H1 (cell line): Measurements from ENCODE around the gene HELZ2. TPM values are rescaled to one million over a fixed set of nuclear protein-coding genes. Genes with fewer than 3 reads are reported as not detected.

ENCODE experiments used
- CTCF ChIA-PET: fragments of 300-600 bp; sonication (Branson Sonifier 250); formaldehyde crosslinking; loops from one replicate; lab custom pipeline; 2021; ENCODE audit not compliant: partially characterized antibody; lab: Charles Lee
- POLR2A ChIA-PET: fragments of 300-600 bp; sonication (Branson Sonifier 250); formaldehyde crosslinking; loops from one replicate; lab custom pipeline; 2021; ENCODE audit warnings: inconsistent platforms; ENCODE audit not compliant: partially characterized antibody; lab: Charles Lee
- DNase-seq, 2 experiments: peaks; one replicate each; pipeline versions ENCODE4 v3.0.0 to v3.0.0-alpha.2; 2010 to 2022; ENCODE audit warnings: low spot score in 2 of 2, low read depth in 1 of 2, mixed read lengths in 1 of 2
- FAIRE-seq: peaks from 2 replicates; lab custom pipeline; 2011; peaks lifted over from hg19 to GRCh38; lab: Jason Lieb, UNC
- H2AFZ ChIP-seq: 2 replicates; pipeline ENCODE4 v1.8.1; 2012; ENCODE audit warnings: low read length, inconsistent platforms
- H2AK5ac ChIP-seq: 2 replicates; pipeline ENCODE4 v1.6.1; 2013; ENCODE audit warnings: low read depth, low read length
- H2BK120ac ChIP-seq: replicated peaks from 2 replicates; pipeline ENCODE3; 2013; ENCODE audit warnings: low read depth, low read length, inconsistent platforms
- H2BK12ac ChIP-seq: 2 replicates; pipeline ENCODE4 v1.6.1; 2013; ENCODE audit warnings: low read depth, low read length
- H2BK15ac ChIP-seq: 2 replicates; pipeline ENCODE4 v1.6.1; 2013; ENCODE audit warnings: low read length
- H2BK20ac ChIP-seq: 2 replicates; pipeline ENCODE4 v1.6.1; 2013; ENCODE audit warnings: low read length
- H2BK5ac ChIP-seq: 2 replicates; pipeline ENCODE4 v1.6.1; 2013; ENCODE audit warnings: low read depth, low read length
- H3K14ac ChIP-seq: 2 replicates; pipeline ENCODE4 v1.6.1; 2013; ENCODE audit warnings: inconsistent platforms; ENCODE audit not compliant: insufficient read length
- H3K18ac ChIP-seq: 2 replicates; pipeline ENCODE4 v1.6.1; 2013; ENCODE audit warnings: low read length; ENCODE audit errors: extremely low read depth
- H3K23ac ChIP-seq: 2 replicates; pipeline ENCODE4 v1.6.1; 2013; ENCODE audit warnings: inconsistent platforms; ENCODE audit not compliant: insufficient read length
- H3K23me2 ChIP-seq: 2 replicates; pipeline ENCODE4 v1.6.1; 2013; ENCODE audit warnings: low read depth, low read length
- H3K27ac ChIP-seq: 2 replicates; pipeline ENCODE4 v1.6.1; 2011; ENCODE audit warnings: low read depth, low read length, inconsistent platforms
- H3K27me3 ChIP-seq, 4 experiments: replicated peaks in 1 of 4; 1 replicate in 1 of 4; 2 replicates in 3 of 4; pipeline versions ENCODE4 v1.6.1 to v1.8.1; 2011 to 2013; ENCODE audit warnings: low read length in 3 of 4, mild to moderate bottlenecking in 3 of 4, inconsistent platforms in 2 of 4, mixed read lengths in 2 of 4, moderate library complexity in 1 of 4; ENCODE audit not compliant: control insufficient read depth in 3 of 4, insufficient read depth in 3 of 4; ENCODE audit errors: extremely low read depth in 1 of 4
- H3K36me3 ChIP-seq, 4 experiments: 2 replicates each; pipeline versions ENCODE4 v1.6.1 to v1.8.1; 2011 to 2013; ENCODE audit warnings: mild to moderate bottlenecking in 4 of 4, low read length in 3 of 4, moderate library complexity in 2 of 4, control low read depth in 1 of 4, inconsistent platforms in 1 of 4; ENCODE audit not compliant: insufficient read depth in 4 of 4, control insufficient read depth in 2 of 4
- H3K4ac ChIP-seq: replicated peaks from 2 replicates; pipeline ENCODE3; 2013; ENCODE audit warnings: low read length, low read depth, mixed read lengths, inconsistent platforms; ENCODE audit not compliant: insufficient read length
- H3K4me1 ChIP-seq, 4 experiments: replicated peaks in 1 of 4; 1 replicate in 1 of 4; 2 replicates in 3 of 4; pipeline versions ENCODE4 v1.6.1 to v1.8.1; 2011 to 2013; ENCODE audit warnings: low read length in 3 of 4, inconsistent platforms in 2 of 4, mixed read lengths in 1 of 4; ENCODE audit not compliant: insufficient read depth in 4 of 4, control insufficient read depth in 3 of 4
- H3K4me2 ChIP-seq, 2 experiments: 2 replicates each; pipeline versions ENCODE4 v1.6.1 to v1.8.1; 2011 to 2013; ENCODE audit warnings: low read depth in 2 of 2, low read length in 2 of 2, control low read depth in 1 of 2, inconsistent platforms in 1 of 2, mild to moderate bottlenecking in 1 of 2; ENCODE audit not compliant: insufficient read depth in 1 of 2
- H3K4me3 ChIP-seq, 4 experiments: fragments of 200-600, 300-600 bp in 1 of 4; sonication (generic), shearing (Covaris generic), sonication (Bioruptor Twin) in 1 of 4; 2 replicates each; pipeline versions ENCODE4 v1.5.1 to v1.8.1; 2011 to 2016; ENCODE audit warnings: low read length in 4 of 4, low read depth in 3 of 4, control low read depth in 2 of 4, inconsistent platforms in 2 of 4, mild to moderate bottlenecking in 2 of 4, mixed read lengths in 1 of 4, moderate library complexity in 1 of 4; ENCODE audit not compliant: insufficient read depth in 2 of 4; ENCODE audit errors: extremely low read depth in 1 of 4
- H3K56ac ChIP-seq: replicated peaks from 2 replicates; pipeline ENCODE3; 2013; ENCODE audit warnings: low read depth, mild to moderate bottlenecking, mixed read lengths, low read length, inconsistent platforms; ENCODE audit not compliant: insufficient read length
- H3K79me1 ChIP-seq: 2 replicates; pipeline ENCODE4 v1.6.1; 2013; ENCODE audit warnings: low read depth, low read length, control low read depth
- H3K79me2 ChIP-seq, 2 experiments: 2 replicates each; pipeline versions ENCODE4 v1.6.1 to v1.8.1; 2012 to 2013; ENCODE audit warnings: low read length in 2 of 2, mild to moderate bottlenecking in 2 of 2, inconsistent platforms in 1 of 2; ENCODE audit not compliant: insufficient read depth in 2 of 2, control insufficient read depth in 1 of 2
- H3K9ac ChIP-seq, 4 experiments: replicated peaks in 1 of 4; 1 replicate in 1 of 4; 2 replicates in 3 of 4; pipeline versions ENCODE4 v1.6.1 to v1.8.1; 2011 to 2013; ENCODE audit warnings: low read depth in 3 of 4, low read length in 3 of 4, control low read depth in 2 of 4, mild to moderate bottlenecking in 2 of 4, moderate library complexity in 2 of 4, inconsistent platforms in 1 of 4; ENCODE audit errors: extremely low read depth in 1 of 4
- H3K9me3 ChIP-seq, 2 experiments: 2 replicates each; pipeline versions ENCODE4 v1.6.1 to v1.8.1; 2012 to 2013; ENCODE audit warnings: mild to moderate bottlenecking in 2 of 2, moderate library complexity in 2 of 2, control low read depth in 1 of 2, inconsistent platforms in 1 of 2, low read depth in 1 of 2, low read length in 1 of 2, mixed read lengths in 1 of 2; ENCODE audit not compliant: insufficient read depth in 2 of 2
- H4K20me1 ChIP-seq, 2 experiments: replicated peaks in 1 of 2; 2 replicates each; pipeline versions ENCODE3 to v1.8.1; 2011 to 2013; ENCODE audit warnings: inconsistent platforms in 2 of 2, low read length in 2 of 2, mild to moderate bottlenecking in 1 of 2; ENCODE audit not compliant: insufficient read depth in 2 of 2, control insufficient read depth in 1 of 2
- H4K5ac ChIP-seq: 2 replicates; pipeline ENCODE4 v1.6.1; 2013; ENCODE audit warnings: low read length, low read depth, mixed read lengths, inconsistent platforms; ENCODE audit not compliant: insufficient read length
- H4K8ac ChIP-seq: 2 replicates; pipeline ENCODE4 v1.8.0; 2013; ENCODE audit warnings: mild to moderate bottlenecking, moderate library complexity, low read length, inconsistent platforms; ENCODE audit not compliant: insufficient read depth; ENCODE audit errors: extremely low read depth
- H4K91ac ChIP-seq: replicated peaks from 2 replicates; pipeline ENCODE3; 2013; ENCODE audit warnings: low read length, mixed read lengths, inconsistent platforms; ENCODE audit not compliant: insufficient read length
- BACH1 ChIP-seq: IDR thresholded peaks from 2 replicates; pipeline ENCODE4 v1.6.1; 2012; ENCODE audit warnings: low read length, improper control_type of control experiment
- BCL11A ChIP-seq, 2 experiments: IDR thresholded peaks; one replicate each; pipeline ENCODE4 v1.6.1; 2011; ENCODE audit warnings: low read depth in 2 of 2, low read length in 2 of 2, mild to moderate bottlenecking in 2 of 2
- CHD1 ChIP-seq: IDR thresholded peaks from 2 replicates; pipeline ENCODE4 v1.6.1; 2012; ENCODE audit warnings: low read depth, low read length, improper control_type of control experiment
- CHD2 ChIP-seq: IDR thresholded peaks from 2 replicates; pipeline ENCODE4 v1.6.1; 2012; ENCODE audit warnings: low read length, improper control_type of control experiment
- EGR1 ChIP-seq: IDR thresholded peaks from 2 replicates; pipeline ENCODE4 v1.6.1; 2011; ENCODE audit warnings: low read depth, low read length, borderline replicate concordance
- JUN ChIP-seq: IDR thresholded peaks from 2 replicates; pipeline ENCODE4 v1.6.1; 2011; ENCODE audit warnings: low read depth, mild to moderate bottlenecking, improper control_type of control experiment, low read length
- KDM1A ChIP-seq: fragments of 200-600, 300-600 bp; sonication (generic); IDR thresholded peaks from 2 replicates; pipeline ENCODE4 v1.7.1; 2016; ENCODE audit warnings: mild to moderate bottlenecking, low read length, borderline replicate concordance
- KDM4A ChIP-seq: IDR thresholded peaks from one replicate; pipeline ENCODE4 v1.7.1; 2012; ENCODE audit warnings: low read depth, mild to moderate bottlenecking, moderate library complexity, low read length, inconsistent platforms; ENCODE audit not compliant: severe bottlenecking
- MAFK ChIP-seq: IDR thresholded peaks from 2 replicates; pipeline ENCODE4 v1.6.1; 2012; ENCODE audit warnings: low read depth, mild to moderate bottlenecking, improper control_type of control experiment, low read length
- NANOG ChIP-seq: IDR thresholded peaks from 2 replicates; pipeline ENCODE4 v1.6.1; 2011; ENCODE audit warnings: low read length, low read depth, mild to moderate bottlenecking, inconsistent platforms; ENCODE audit not compliant: insufficient read depth, poor library complexity, severe bottlenecking
- SP4 ChIP-seq: IDR thresholded peaks from 2 replicates; pipeline ENCODE4 v1.6.1; 2012; ENCODE audit warnings: low read length, inconsistent platforms
- TAF7 ChIP-seq: optimal IDR thresholded peaks from 2 replicates; pipeline ENCODE3; 2011; ENCODE audit warnings: low read depth, mild to moderate bottlenecking, inconsistent platforms, low read length, moderate library complexity, borderline replicate concordance
- WGBS, 2 experiments: shearing (Covaris generic) in 1 of 2; methylation state at CpG; one replicate each; pipeline versions ENCODE4 v1.1.6 to v1.1.7; 2013 to 2015; ENCODE audit warnings: low lambda C conversion rate in 2 of 2, mixed read lengths in 2 of 2, inconsistent platforms in 1 of 2, low coverage in 1 of 2, missing lambda C conversion rate in 1 of 2; ENCODE audit not compliant: insufficient replicate concordance in 2 of 2, insufficient coverage in 1 of 2, insufficient read length in 1 of 2; ENCODE audit errors: extremely low coverage in 1 of 2, missing lambda C conversion rate in 1 of 2; 5-methylcytosine and 5-hydroxymethylcytosine counted together
- polyA plus RNA-seq, 7 experiments: library from polyadenylated mRNA; depleted of rRNA in 3 of 7; stranded (reverse) in 5 of 7; unstranded in 2 of 7; fragments of >200 nt in 5 of 7; fragments of 200-250 nt in 2 of 7; gene quantifications; 1 replicate in 5 of 7; 2 replicates in 1 of 7; 4 replicates in 1 of 7; pipeline versions ENCODE4 v1.2.1 to v1.2.3, GENCODE V29; 2011 to 2013; ENCODE audit warnings: missing spikeins in 2 of 7, mixed read lengths in 2 of 7
- total RNA-seq: library from RNA; stranded (reverse); fragmentation: NEBNext Ultra II Directional; extraction: Animal tissue kit (Norgen Biotek cat#: 25700); gene quantifications from 2 replicates; pipeline ENCODE4 v1.2.1, GENCODE V29; 2021

Gene HELZ2
- total and polyA plus RNA-seq, 2 of the 8 experiments (the other 6 are each of a cell fraction or from before 2014, with no cell fraction given) = 7.9 to 17.5 TPM

DNA sequence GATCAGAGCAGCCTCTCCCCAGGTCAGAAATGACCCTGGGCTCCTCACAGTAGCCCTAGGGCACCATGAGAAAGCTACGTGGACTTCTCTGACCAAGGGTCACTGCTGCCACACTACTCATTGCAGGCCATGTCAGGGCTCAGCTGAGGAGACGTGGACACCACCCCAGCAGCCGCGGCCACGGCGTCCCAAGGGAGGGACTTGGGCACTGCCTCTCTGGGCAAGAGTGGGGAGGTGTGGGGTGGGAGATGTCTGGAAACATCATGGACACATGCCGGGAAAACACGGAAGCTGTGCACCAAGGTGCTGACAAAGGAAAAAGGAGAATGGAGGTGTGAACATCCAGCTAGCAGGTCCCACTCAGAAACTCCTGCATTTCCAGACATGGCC lies 43.8 kb upstream of the HELZ2 start:
- Histone ChIP-seq H3K23me2 (no peaks in the 10 kb centered on the region), H3K4me3 (no peak overlapping the region), H3K79me1 (peaks cover 9% of the 10 kb centered on the region), H3K14ac (no peak overlapping the region), H3K4me1 (no peaks in the 10 kb centered on the region; a peak in 1 of 7 replicates), H2BK12ac (no peak overlapping the region), H2AFZ (no peak overlapping the region), H4K20me1 (peaks cover 3 to 5% of the 10 kb centered on the region in 2 experiments), H2AK5ac (no peak overlapping the region), H3K79me2 (peaks cover 0 to 35% of the 10 kb centered on the region in 2 experiments; a peak in 2 of 4 replicates), H2BK120ac (no peak overlapping the region), H2BK15ac (no peak overlapping the region), H4K91ac (no peak overlapping the region), H3K27me3 (no peaks in the 10 kb centered on the region; a peak in 2 of 7 replicates), H3K23ac (no peak overlapping the region), H2BK20ac (no peak overlapping the region), H3K18ac (no peak overlapping the region), H3K56ac (no peak overlapping the region), H3K4me2 (no peak overlapping the region), H3K4ac (no peak overlapping the region), H3K9me3 (peaks cover 9% of the 10 kb centered on the region in 2 experiments; a peak in 3 of 4 replicates), H4K8ac (no peak overlapping the region), H3K36me3 (peaks cover 5 to 20% (median 14%) of the 10 kb centered on the region in 4 experiments; a peak in 5 of 8 replicates), H4K5ac (no peak overlapping the region), H3K27ac (no peak overlapping the region), H3K9ac (no peak overlapping the region), H2BK5ac (no peak overlapping the region)
- CTCF ChIA-PET = interaction anchor here (0.7 to 2.2 kb wide), 5 partner anchors 18 to 80 kb away, joined by 3 to 7 read pairs (median 3); no protein-coding TSS in a partner anchor
- FAIRE-seq = no peak
- 90% methylated on average over 8 of the region's 8 CpGs; no CpG with 5 or more reads in 1 of the 2 experiments for WGBS, 2 experiments
- POLR2A ChIA-PET = interaction anchor here (0.6 to 1.0 kb wide), 2 partner anchors 9 to 32 kb away, joined by 3 read pairs; partner anchors contain the start of gene GMEB2
- no peak for DNase-seq
- TF ChIP-seq KDM4A (no peak), SP4 (no peak), TAF7 (no peak), BACH1 (no peak), BCL11A (IDR thresholded peaks at IDR 0.05; ENCODE audit: low read depth in 2 of 2, low read length in 2 of 2) (no peak), NANOG (no peak), MAFK (no peak), JUN (no peak), CHD2 (no peak), CHD1 (no peak), KDM1A (no peak), EGR1 (no peak)
